IMR-90 (cell line): ENCODE data around the gene PPP1CB.

Experiments used
- BHLHE40 ChIP-seq: fragments of 150-350 bp; IDR thresholded peaks from 2 replicates; pipeline ENCODE4 v1.6.1; 2016; ENCODE audit warnings: mild to moderate bottlenecking, low read depth, low read length
- CTCF ChIP-seq: conservative IDR thresholded peaks from 2 replicates; pipeline ENCODE4 v1.5.1; 2012; ENCODE audit warnings: mild to moderate bottlenecking, low read depth, low read length, improper control_type of control experiment
- MAFK ChIP-seq: IDR thresholded peaks from 2 replicates; pipeline ENCODE4 v1.6.1; 2012; ENCODE audit warnings: low read depth, low read length, improper control_type of control experiment
- POLR2A ChIP-seq: IDR thresholded peaks from 2 replicates; pipeline ENCODE4 v1.6.1; 2012; ENCODE audit warnings: mild to moderate bottlenecking, low read depth, low read length
- SMC3 ChIP-seq: fragments of 150-350 bp; IDR thresholded peaks from 2 replicates; pipeline ENCODE4 v1.6.1; 2016; ENCODE audit warnings: low read depth, mild to moderate bottlenecking, antibody characterized with exemption, low read length, moderate library complexity
- USF2 ChIP-seq: fragments of 150-350 bp; IDR thresholded peaks from 2 replicates; pipeline ENCODE4 v1.6.1; 2017; ENCODE audit warnings: mild to moderate bottlenecking, antibody characterized with exemption, low read length, low read depth

DNA sequence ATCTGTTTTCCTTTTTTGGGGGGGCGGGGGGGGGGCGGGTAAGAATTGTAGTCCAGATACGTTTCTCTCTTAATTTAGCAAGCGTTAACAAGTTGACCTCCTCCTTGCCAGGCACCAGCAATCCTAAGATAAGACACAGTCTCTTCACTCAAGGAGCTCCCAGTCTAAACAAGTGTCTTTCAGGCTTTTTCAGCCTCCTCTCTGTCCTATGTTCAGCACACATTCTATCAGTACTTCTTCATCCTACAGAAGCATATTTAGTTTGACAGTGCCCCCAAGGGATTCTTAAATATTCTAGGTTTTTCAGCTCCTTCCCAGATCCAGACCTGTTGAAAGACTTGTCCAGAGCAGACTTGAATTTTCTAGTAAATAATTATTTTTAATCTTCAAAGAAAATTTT is 2.7 kb downstream of the PPP1CB start:
- no peak for TF ChIP-seq CTCF
- TF ChIP-seq BHLHE40: no peak
- TF ChIP-seq MAFK: no peak
- no peak for TF ChIP-seq POLR2A
- no peak for TF ChIP-seq USF2
- TF ChIP-seq SMC3: no peak
